HL-60 (cell line): ENCODE measurements around the gene TCHP.

Source experiments
- CTCF ChIP-seq: IDR thresholded peaks from one replicate; pipeline ENCODE4 v1.5.1; 2011; ENCODE audit warnings: low read length, control low read depth, inconsistent platforms; ENCODE audit not compliant: insufficient read depth
- GABPA ChIP-seq: IDR thresholded peaks from 2 replicates; pipeline ENCODE4 v1.6.1; 2012; ENCODE audit warnings: low read depth
- POLR2AphosphoS5 ChIP-seq: IDR thresholded peaks from 2 replicates; pipeline ENCODE4 v1.6.1; 2012; ENCODE audit warnings: low read depth
- REST ChIP-seq: IDR thresholded peaks from 2 replicates; pipeline ENCODE4 v1.6.1; 2012; ENCODE audit warnings: low read depth; ENCODE audit not compliant: insufficient replicate concordance
- SPI1 ChIP-seq: IDR thresholded peaks from 2 replicates; pipeline ENCODE4 v1.6.1; 2012; ENCODE audit warnings: low read depth, mild to moderate bottlenecking, borderline replicate concordance

GRCh38 chr12:109946505-109946904, 46.4 kb downstream of the TCHP start:
- TF ChIP-seq CTCF (no peak), POLR2AphosphoS5 (no peak), REST (no peak), SPI1 (no peak), GABPA (no peak)
